ENCODE results near the gene NPW. TPM values are rescaled to one million over a fixed set of nuclear protein-coding genes. Genes with fewer than 3 reads are reported as not detected.

The NPW gene
- polyA plus RNA-seq, 1 experiment: 0.66 TPM

GRCh38 chr16:2001035-2001434 lies 18.6 kb upstream of the NPW start:
- Histone ChIP-seq H3K4me3 (ENCODE audit: low read depth, low read length) (no peak overlapping the region), H3K27ac (ENCODE audit: low read depth, low read length) (no peak overlapping the region), H3K27me3 (ENCODE audit: control insufficient read depth, insufficient read depth, low read length) (no peaks in the 10 kb centered on the region), H3K9me3 (ENCODE audit: control insufficient read depth, insufficient read depth, low read length) (no peaks in the 10 kb centered on the region; the same call in 1 of the 2 replicates)
- no peak for DNase-seq (ENCODE audit: low read depth, low spot score)
- POLR2A ChIA-PET: interaction anchor here (0.6 kb wide), 1 partner anchor 36 kb away, joined by 3 read pairs; the partner anchor contains the start of gene RPS2
- TF ChIP-seq, protein P1, sequence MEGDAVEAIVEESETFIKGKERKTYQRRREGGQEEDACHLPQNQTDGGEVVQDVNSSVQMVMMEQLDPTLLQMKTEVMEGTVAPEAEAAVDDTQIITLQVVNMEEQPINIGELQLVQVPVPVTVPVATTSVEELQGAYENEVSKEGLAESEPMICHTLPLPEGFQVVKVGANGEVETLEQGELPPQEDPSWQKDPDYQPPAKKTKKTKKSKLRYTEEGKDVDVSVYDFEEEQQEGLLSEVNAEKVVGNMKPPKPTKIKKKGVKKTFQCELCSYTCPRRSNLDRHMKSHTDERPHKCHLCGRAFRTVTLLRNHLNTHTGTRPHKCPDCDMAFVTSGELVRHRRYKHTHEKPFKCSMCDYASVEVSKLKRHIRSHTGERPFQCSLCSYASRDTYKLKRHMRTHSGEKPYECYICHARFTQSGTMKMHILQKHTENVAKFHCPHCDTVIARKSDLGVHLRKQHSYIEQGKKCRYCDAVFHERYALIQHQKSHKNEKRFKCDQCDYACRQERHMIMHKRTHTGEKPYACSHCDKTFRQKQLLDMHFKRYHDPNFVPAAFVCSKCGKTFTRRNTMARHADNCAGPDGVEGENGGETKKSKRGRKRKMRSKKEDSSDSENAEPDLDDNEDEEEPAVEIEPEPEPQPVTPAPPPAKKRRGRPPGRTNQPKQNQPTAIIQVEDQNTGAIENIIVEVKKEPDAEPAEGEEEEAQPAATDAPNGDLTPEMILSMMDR (IDR thresholded peaks at IDR 0.05; ENCODE audit: low read depth, low read length): no peak
- CTCF ChIA-PET: interaction anchor here (5.0 kb wide), 1 partner anchor 139 kb away, joined by 79 read pairs; no protein-coding TSS in a partner anchor

- DNase-seq (ENCODE audit: low read depth, low spot score): no peak
- Histone ChIP-seq H3K27ac (ENCODE audit: low read depth, low read length) (no peak overlapping the region), H3K27me3 (ENCODE audit: control insufficient read depth, insufficient read depth, low read length) (no peaks in the 10 kb centered on the region), H3K4me3 (ENCODE audit: low read depth, low read length) (no peak overlapping the region), H3K9me3 (ENCODE audit: control insufficient read depth, insufficient read depth, low read length) (no peaks in the 10 kb centered on the region; the same call in 1 of the 2 replicates)
- ChIA-PET POLR2A (no interaction called here), CTCF (interaction anchor here (0.6 to 5.0 kb wide), 2 partner anchors 139 to 278 kb away, joined by 6 to 79 read pairs; no protein-coding TSS in a partner anchor)
- TF ChIP-seq, protein P1 (IDR thresholded peaks at IDR 0.05; ENCODE audit: low read depth, low read length): no peak
Measured at GRCh38 chr16:2001456-2002355, 17.9 kb upstream of the NPW start.

GRCh38 chr16:2002406-2003230 lies 17.0 kb upstream of the NPW start:
- no peak overlapping the region for H3K27ac ChIP-seq (ENCODE audit: low read depth, low read length)
- no peak for DNase-seq (ENCODE audit: low read depth, low spot score)
- POLR2A ChIA-PET: interaction anchor here (2.3 kb wide), 1 partner anchor 153 kb away, joined by 13 read pairs; the partner anchor contains the start of gene TRAF7
- H3K9me3 ChIP-seq (ENCODE audit: control insufficient read depth, insufficient read depth, low read length): no peaks in the 10 kb centered on the region; the same call in 1 of the 2 replicates
- H3K27me3 ChIP-seq (ENCODE audit: control insufficient read depth, insufficient read depth, low read length): no peaks in the 10 kb centered on the region
- CTCF ChIA-PET: interaction anchor here (0.9 to 5.0 kb wide), 9 partner anchors 10 to 150 kb away, joined by 3 to 79 read pairs (median 4); partner anchors contain the start of genes GFER and RAB26
- no peak overlapping the region for H3K4me3 ChIP-seq (ENCODE audit: low read depth, low read length)
- TF ChIP-seq, protein P1 (IDR thresholded peaks at IDR 0.05; ENCODE audit: low read depth, low read length): no peak

GRCh38 chr16:2003231-2003826 lies 16.3 kb upstream of the NPW start:
- ChIA-PET POLR2A (interaction anchor here (0.9 to 2.3 kb wide), 4 partner anchors 9 to 152 kb away, joined by 3 to 13 read pairs (median 6); partner anchors contain the start of genes RPS2 and TRAF7), CTCF (interaction anchor here (0.8 to 5.0 kb wide), 12 partner anchors 8 to 150 kb away, joined by 3 to 79 read pairs (median 4); partner anchors contain the start of genes GFER and RAB26)
- no peaks in the 10 kb centered on the region for H3K27me3 ChIP-seq (ENCODE audit: control insufficient read depth, insufficient read depth, low read length)

More at GRCh38 chr16:2003231-2003826, 16.3 kb upstream of the NPW start:
- no peak for DNase-seq (ENCODE audit: low read depth, low spot score)
- no peaks in the 10 kb centered on the region; the same call in 1 of the 2 replicates for H3K9me3 ChIP-seq (ENCODE audit: control insufficient read depth, insufficient read depth, low read length)
- no peak overlapping the region for H3K27ac ChIP-seq (ENCODE audit: low read depth, low read length)
- TF ChIP-seq, protein P1 (IDR thresholded peaks at IDR 0.05; ENCODE audit: low read depth, low read length): no peak
- no peak overlapping the region for H3K4me3 ChIP-seq (ENCODE audit: low read depth, low read length)

All from AG04450 (cell line).